NB4 (cell line): ENCODE measurements around the gene ZNF628.

Experiments
- DNase-seq: peaks from one replicate; pipeline ENCODE4 v3.0.0; 2010; ENCODE audit warnings: low read depth
- H3K4me3 ChIP-seq: one replicate; pipeline ENCODE4 v1.5.1; 2011; ENCODE audit warnings: mild to moderate bottlenecking, low read depth, low read length, moderate library complexity
- CTCF ChIP-seq: IDR thresholded peaks from one replicate; pipeline ENCODE4 v1.5.1; 2012; ENCODE audit warnings: low read depth, low read length
- MAX ChIP-seq: IDR thresholded peaks from 2 replicates; pipeline ENCODE4 v1.6.1; 2011; ENCODE audit warnings: low read depth, low read length
- MYC ChIP-seq: IDR thresholded peaks from 2 replicates; pipeline ENCODE4 v1.6.1; 2011; ENCODE audit warnings: low read depth, low read length
- POLR2A ChIP-seq: IDR thresholded peaks from 2 replicates; pipeline ENCODE4 v1.6.1; 2011; ENCODE audit warnings: mild to moderate bottlenecking; ENCODE audit not compliant: insufficient read length; ENCODE audit errors: extremely low read depth

The ZNF628 gene

DNA sequence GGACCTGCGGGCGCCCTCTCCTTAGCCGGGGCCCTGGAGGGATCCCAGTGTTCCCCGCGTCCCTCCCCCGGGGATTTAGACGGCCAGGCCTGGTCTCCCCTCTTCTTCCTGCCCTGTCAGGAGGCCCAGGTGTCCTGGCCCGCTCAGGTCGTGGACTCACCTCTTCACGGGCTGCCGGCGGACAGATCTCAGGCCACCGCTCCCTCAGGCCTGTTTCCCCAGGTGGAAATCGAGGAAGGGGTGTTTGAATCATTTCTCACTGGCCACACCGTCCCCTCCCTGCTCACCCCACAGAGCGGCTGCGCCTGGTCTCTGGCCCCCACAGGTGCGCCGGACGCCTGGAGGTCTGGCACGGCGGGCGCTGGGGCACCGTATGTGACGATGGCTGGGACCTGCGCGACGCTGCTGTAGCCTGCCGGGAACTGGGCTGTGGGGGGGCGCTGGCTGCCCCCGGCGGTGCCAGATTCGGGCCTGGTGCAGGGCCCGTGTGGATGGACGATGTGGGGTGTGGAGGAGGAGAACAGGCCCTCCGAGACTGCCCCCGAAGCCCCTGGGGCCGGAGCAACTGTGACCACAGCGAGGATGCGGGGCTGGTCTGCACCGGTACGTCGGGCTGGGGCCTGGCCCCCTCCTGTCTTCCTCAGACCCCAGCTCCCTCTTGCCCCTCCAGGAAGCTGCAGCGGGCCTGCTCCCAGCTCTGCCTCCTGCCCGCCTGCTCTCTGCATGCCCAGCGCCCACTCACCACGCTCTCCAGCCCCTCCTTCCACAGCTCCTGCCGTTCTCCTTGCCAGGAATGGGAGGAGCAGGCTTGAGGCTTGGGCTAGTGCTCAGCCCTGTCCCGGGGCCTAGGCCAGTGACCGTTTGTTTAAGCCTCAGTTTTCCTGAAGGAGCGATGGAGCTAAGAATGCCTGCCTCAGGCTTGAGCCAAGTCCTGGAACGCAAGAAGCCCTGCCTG is 14.3 kb downstream of the ZNF628 start:
- DNase-seq, result no peak
- H3K4me3 ChIP-seq, result no peak overlapping the region
- no peak for TF ChIP-seq MAX

GRCh38 chr19:55491546-55492360 is 15.3 kb downstream of the ZNF628 start:
- H3K4me3 ChIP-seq, result no peak overlapping the region
- DNase-seq, result no peak
- TF ChIP-seq CTCF (no peak), MAX (no peak), MYC (no peak), POLR2A (no peak)

DNA sequence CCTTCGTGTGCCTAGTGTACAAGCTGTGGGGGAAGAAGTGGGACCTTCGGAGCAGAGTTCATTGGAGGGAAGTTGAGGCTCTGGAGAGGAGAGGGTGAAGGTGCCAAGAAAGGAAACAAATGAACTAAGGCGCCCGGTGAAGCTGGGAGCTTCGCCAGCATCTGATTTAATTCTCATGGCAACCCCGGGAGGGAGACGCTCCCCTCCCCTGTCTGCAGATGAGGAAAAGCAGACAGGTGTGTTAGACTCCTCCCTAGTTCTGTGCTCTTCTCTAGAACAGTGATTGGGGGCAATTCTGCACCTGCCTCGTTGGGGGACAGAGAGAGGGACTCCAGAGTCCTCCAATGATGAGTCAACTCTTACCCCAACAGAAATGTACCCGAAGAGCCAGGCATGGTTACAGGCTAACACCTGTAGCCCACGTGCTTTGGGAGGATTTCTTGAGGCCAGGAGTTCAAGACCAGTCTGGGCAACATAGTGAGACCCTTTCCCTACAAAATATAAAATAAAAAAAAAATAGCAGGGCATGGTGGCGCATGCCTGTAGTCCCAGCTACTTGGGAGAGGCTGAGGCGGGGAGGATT is 16.0 kb downstream of the ZNF628 start:
- no peak for DNase-seq
- H3K4me3 ChIP-seq, result no peak overlapping the region
- no peak for TF ChIP-seq POLR2A
- TF ChIP-seq CTCF, result no peak
- no peak for TF ChIP-seq MAX
- TF ChIP-seq MYC, result no peak

GRCh38 chr19:55493052-55493644 is 16.7 kb downstream of the ZNF628 start:
- H3K4me3 ChIP-seq, result no peak overlapping the region

GRCh38 chr19:55493645-55494171 is 17.3 kb downstream of the ZNF628 start:
- no peak for TF ChIP-seq MYC
- no peak for TF ChIP-seq MAX
- TF ChIP-seq CTCF, result no peak
- TF ChIP-seq POLR2A, result no peak
- DNase-seq, result no peak
- no peak overlapping the region for H3K4me3 ChIP-seq

More at GRCh38 chr19:55493052-55493644, 16.7 kb downstream of the ZNF628 start:
- no peak for DNase-seq
- TF ChIP-seq MYC (no peak), CTCF (no peak), POLR2A (no peak), MAX (no peak)
